ENCODE data around the gene RFNG. TPM values are rescaled to one million over a fixed set of nuclear protein-coding genes. Genes with fewer than 3 reads are reported as not detected.

Gene RFNG
- total and polyA plus RNA-seq, 2 of the 13 experiments (the other 11 are each of a cell fraction or from before 2014, with no cell fraction given): 61.4 to 64.0 TPM

GRCh38 chr17:82003411-82004381 is 47.9 kb downstream of the RFNG start (continued):
- TF ChIP-seq DZIP1 (CRISPR knock-in tag; IDR thresholded peaks at IDR 0.05): no peak
- TF ChIP-seq MYC (CRISPR knock-in tag; IDR thresholded peaks at IDR 0.05; ENCODE audit: borderline replicate concordance): peak; percentile 95
- 0 out of 2 replicates have a peak, but pooled peaks have one; percentile 20 for TF ChIP-seq JUNB (CRISPR knock-in tag; IDR thresholded peaks at IDR 0.05; ENCODE audit: borderline replicate concordance)
- no peak for TF ChIP-seq ZKSCAN5 (CRISPR knock-in tag; IDR thresholded peaks at IDR 0.05)
- peak; percentile 51 for TF ChIP-seq FOXO1 (CRISPR knock-in tag; IDR thresholded peaks at IDR 0.05)
- peak; percentile 96 for TF ChIP-seq HIVEP1 (CRISPR knock-in tag; IDR thresholded peaks at IDR 0.05)
- no peak for TF ChIP-seq TBL1XR1 (IDR thresholded peaks at IDR 0.05; ENCODE audit: borderline replicate concordance, low read length, partially characterized antibody)
- TF ChIP-seq, protein P1, sequence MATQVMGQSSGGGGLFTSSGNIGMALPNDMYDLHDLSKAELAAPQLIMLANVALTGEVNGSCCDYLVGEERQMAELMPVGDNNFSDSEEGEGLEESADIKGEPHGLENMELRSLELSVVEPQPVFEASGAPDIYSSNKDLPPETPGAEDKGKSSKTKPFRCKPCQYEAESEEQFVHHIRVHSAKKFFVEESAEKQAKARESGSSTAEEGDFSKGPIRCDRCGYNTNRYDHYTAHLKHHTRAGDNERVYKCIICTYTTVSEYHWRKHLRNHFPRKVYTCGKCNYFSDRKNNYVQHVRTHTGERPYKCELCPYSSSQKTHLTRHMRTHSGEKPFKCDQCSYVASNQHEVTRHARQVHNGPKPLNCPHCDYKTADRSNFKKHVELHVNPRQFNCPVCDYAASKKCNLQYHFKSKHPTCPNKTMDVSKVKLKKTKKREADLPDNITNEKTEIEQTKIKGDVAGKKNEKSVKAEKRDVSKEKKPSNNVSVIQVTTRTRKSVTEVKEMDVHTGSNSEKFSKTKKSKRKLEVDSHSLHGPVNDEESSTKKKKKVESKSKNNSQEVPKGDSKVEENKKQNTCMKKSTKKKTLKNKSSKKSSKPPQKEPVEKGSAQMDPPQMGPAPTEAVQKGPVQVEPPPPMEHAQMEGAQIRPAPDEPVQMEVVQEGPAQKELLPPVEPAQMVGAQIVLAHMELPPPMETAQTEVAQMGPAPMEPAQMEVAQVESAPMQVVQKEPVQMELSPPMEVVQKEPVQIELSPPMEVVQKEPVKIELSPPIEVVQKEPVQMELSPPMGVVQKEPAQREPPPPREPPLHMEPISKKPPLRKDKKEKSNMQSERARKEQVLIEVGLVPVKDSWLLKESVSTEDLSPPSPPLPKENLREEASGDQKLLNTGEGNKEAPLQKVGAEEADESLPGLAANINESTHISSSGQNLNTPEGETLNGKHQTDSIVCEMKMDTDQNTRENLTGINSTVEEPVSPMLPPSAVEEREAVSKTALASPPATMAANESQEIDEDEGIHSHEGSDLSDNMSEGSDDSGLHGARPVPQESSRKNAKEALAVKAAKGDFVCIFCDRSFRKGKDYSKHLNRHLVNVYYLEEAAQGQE (IDR thresholded peaks at IDR 0.05; ENCODE audit: borderline replicate concordance in 1 of 2, low read depth in 1 of 2, low read length in 2 of 2): peak in 1 of 2 experiments; percentile 28; a peak in 1 of 4 replicates
- TF ChIP-seq, protein P2, sequence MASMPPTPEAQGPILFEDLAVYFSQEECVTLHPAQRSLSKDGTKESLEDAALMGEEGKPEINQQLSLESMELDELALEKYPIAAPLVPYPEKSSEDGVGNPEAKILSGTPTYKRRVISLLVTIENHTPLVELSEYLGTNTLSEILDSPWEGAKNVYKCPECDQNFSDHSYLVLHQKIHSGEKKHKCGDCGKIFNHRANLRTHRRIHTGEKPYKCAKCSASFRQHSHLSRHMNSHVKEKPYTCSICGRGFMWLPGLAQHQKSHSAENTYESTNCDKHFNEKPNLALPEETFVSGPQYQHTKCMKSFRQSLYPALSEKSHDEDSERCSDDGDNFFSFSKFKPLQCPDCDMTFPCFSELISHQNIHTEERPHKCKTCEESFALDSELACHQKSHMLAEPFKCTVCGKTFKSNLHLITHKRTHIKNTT (CRISPR knock-in tag; IDR thresholded peaks at IDR 0.05): no peak; the same call in 1 of the 2 replicates
- 0 out of 2 replicates have a peak, but pooled peaks have one; percentile 39 for TF ChIP-seq TMF1 (CRISPR knock-in tag; IDR thresholded peaks at IDR 0.05; ENCODE audit: low read depth)
- TF ChIP-seq GABPB1 (CRISPR knock-in tag; IDR thresholded peaks at IDR 0.05): peak; percentile 84
- 0 out of 2 replicates have a peak, but pooled peaks have one; percentile 69 for TF ChIP-seq ZNF451 (CRISPR knock-in tag; IDR thresholded peaks at IDR 0.05)
- no peak for TF ChIP-seq ZMYM4 (CRISPR knock-in tag; IDR thresholded peaks at IDR 0.05)
- TF ChIP-seq ZNF232 (CRISPR knock-in tag; IDR thresholded peaks at IDR 0.05; ENCODE audit: borderline replicate concordance): no peak
- TF ChIP-seq, protein P3, sequence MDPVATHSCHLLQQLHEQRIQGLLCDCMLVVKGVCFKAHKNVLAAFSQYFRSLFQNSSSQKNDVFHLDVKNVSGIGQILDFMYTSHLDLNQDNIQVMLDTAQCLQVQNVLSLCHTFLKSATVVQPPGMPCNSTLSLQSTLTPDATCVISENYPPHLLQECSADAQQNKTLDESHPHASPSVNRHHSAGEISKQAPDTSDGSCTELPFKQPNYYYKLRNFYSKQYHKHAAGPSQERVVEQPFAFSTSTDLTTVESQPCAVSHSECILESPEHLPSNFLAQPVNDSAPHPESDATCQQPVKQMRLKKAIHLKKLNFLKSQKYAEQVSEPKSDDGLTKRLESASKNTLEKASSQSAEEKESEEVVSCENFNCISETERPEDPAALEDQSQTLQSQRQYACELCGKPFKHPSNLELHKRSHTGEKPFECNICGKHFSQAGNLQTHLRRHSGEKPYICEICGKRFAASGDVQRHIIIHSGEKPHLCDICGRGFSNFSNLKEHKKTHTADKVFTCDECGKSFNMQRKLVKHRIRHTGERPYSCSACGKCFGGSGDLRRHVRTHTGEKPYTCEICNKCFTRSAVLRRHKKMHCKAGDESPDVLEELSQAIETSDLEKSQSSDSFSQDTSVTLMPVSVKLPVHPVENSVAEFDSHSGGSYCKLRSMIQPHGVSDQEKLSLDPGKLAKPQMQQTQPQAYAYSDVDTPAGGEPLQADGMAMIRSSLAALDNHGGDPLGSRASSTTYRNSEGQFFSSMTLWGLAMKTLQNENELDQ (CRISPR knock-in tag; IDR thresholded peaks at IDR 0.05; ENCODE audit: borderline replicate concordance): no peak; the same call in 1 of the 2 replicates
